Endometrial microvascular endothelial cells (primary cell): ENCODE results near the gene TCP11. TPM values are rescaled to one million over a fixed set of nuclear protein-coding genes. Genes with fewer than 3 reads are reported as not detected.

Experiments used
- in situ Hi-C: cut with HindIII; loops from 2 replicates; pipeline ENCODE4 v1.10.0; 2017; ENCODE audit warnings: low sequenced_read_pairs, low pct_unique_long_range_greater_than_20kb; ENCODE audit errors: inconsistent ontology term
- total RNA-seq: library from RNA; depleted of rRNA; stranded (reverse); fragments of >200 nt; gene quantifications from one replicate; pipeline ENCODE4 v1.2.3, GENCODE V29; 2015; ENCODE audit errors: inconsistent ontology term

Gene TCP11
- total RNA-seq, 1 donor from 2014 or later, result 0.37 TPM

GRCh38 chr6:35174088-35174434 is 32.9 kb upstream of the TCP11 start:
- in situ Hi-C loops, result no loop called here

- in situ Hi-C loops, result no loop called here
Measured at GRCh38 chr6:35173427-35174087, 32.4 kb upstream of the TCP11 start.

- in situ Hi-C loops, result no loop called here
Measured at GRCh38 chr6:35173044-35173426, 31.9 kb upstream of the TCP11 start.

- in situ Hi-C loops, result no loop called here
Measured at GRCh38 chr6:35170891-35171290, 29.8 kb upstream of the TCP11 start.

- in situ Hi-C loops, result no loop called here
Measured at GRCh38 chr6:35170166-35170565, 29.0 kb upstream of the TCP11 start.

- in situ Hi-C loops, result no loop called here
Measured at GRCh38 chr6:35168461-35168861, 27.3 kb upstream of the TCP11 start.

GRCh38 chr6:35167505-35167904 is 26.4 kb upstream of the TCP11 start:
- in situ Hi-C loops, result no loop called here

- in situ Hi-C loops, result no loop called here
Measured at GRCh38 chr6:35166520-35166919, 25.4 kb upstream of the TCP11 start.

- in situ Hi-C loops, result no loop called here
Measured at GRCh38 chr6:35166116-35166515, 25.0 kb upstream of the TCP11 start.

- in situ Hi-C loops, result no loop called here
Measured at GRCh38 chr6:35165630-35166071, 24.5 kb upstream of the TCP11 start.

GRCh38 chr6:35164868-35165267 is 23.7 kb upstream of the TCP11 start:
- in situ Hi-C loops, result no loop called here

- in situ Hi-C loops, result no loop called here
Measured at GRCh38 chr6:35164277-35164676, 23.1 kb upstream of the TCP11 start.

- in situ Hi-C loops, result no loop called here
Measured at GRCh38 chr6:35163836-35164235, 22.7 kb upstream of the TCP11 start.

GRCh38 chr6:35161776-35162607 is 20.9 kb upstream of the TCP11 start:
- in situ Hi-C loops, result no loop called here

- in situ Hi-C loops, result no loop called here
Measured at GRCh38 chr6:35161266-35161665, 20.1 kb upstream of the TCP11 start.

- in situ Hi-C loops, result no loop called here
Measured at GRCh38 chr6:35160642-35161041, 19.5 kb upstream of the TCP11 start.

GRCh38 chr6:35158520-35158919 is 17.4 kb upstream of the TCP11 start:
- in situ Hi-C loops, result no loop called here

- in situ Hi-C loops, result no loop called here
Measured at GRCh38 chr6:35154947-35155346, 13.8 kb upstream of the TCP11 start.

GRCh38 chr6:35154262-35154661 is 13.1 kb upstream of the TCP11 start:
- in situ Hi-C loops, result no loop called here

- in situ Hi-C loops, result no loop called here
Measured at GRCh38 chr6:35152067-35152707, 11.0 kb upstream of the TCP11 start.
